SK-N-SH treated with all-trans-retinoic acid at 6 μM for 48 hours (cell line): ENCODE data around the gene CREB3.

Experiments
- ATAC-seq: fragments of 200-7000 bp; cut with Tn5 transposase; 3 replicates; pipeline ENCODE4 v1.9.1; 2020; ENCODE audit warnings: mild to moderate bottlenecking, moderate library complexity
- ARNTL ChIP-seq: fragments of 450-650 bp; formaldehyde crosslinking; IDR thresholded peaks from 2 replicates; pipeline ENCODE4 v1.5.0; 2020; ENCODE audit warnings: low read depth, mild to moderate bottlenecking, moderate library complexity, borderline replicate concordance
- BACH2 ChIP-seq: fragments of 250-450 bp; sonication (Bioruptor Pico); IDR thresholded peaks from 2 replicates; pipeline ENCODE4 v1.9.0; 2021; ENCODE audit warnings: mild to moderate bottlenecking, borderline replicate concordance
- CREB5 ChIP-seq: fragments of 250-450 bp; sonication (Bioruptor Pico); IDR thresholded peaks from 2 replicates; pipeline ENCODE4 v1.5.1; 2020; ENCODE audit warnings: low read depth, mild to moderate bottlenecking, moderate library complexity
- CSDC2 ChIP-seq: fragments of 250-450 bp; sonication (Bioruptor Pico); IDR thresholded peaks from 2 replicates; pipeline ENCODE4 v1.5.0; 2020; ENCODE audit warnings: mild to moderate bottlenecking, moderate library complexity
- CSRNP3 ChIP-seq: fragments of 250-450 bp; sonication (Bioruptor Pico); IDR thresholded peaks from 2 replicates; pipeline ENCODE4 v1.5.1; 2021; ENCODE audit warnings: mild to moderate bottlenecking, moderate library complexity
- ESRRG ChIP-seq: fragments of 250-450 bp; sonication (Bioruptor Pico); IDR thresholded peaks from 2 replicates; pipeline ENCODE4 v1.6.1; 2021; ENCODE audit warnings: mild to moderate bottlenecking
- GLIS3 ChIP-seq: fragments of 250-450 bp; sonication (Bioruptor Pico); IDR thresholded peaks from 2 replicates; pipeline ENCODE4 v1.5.0; 2020; ENCODE audit warnings: mild to moderate bottlenecking, moderate library complexity
- ISL1 ChIP-seq: fragments of 250-450 bp; sonication (Bioruptor Pico); IDR thresholded peaks from 2 replicates; pipeline ENCODE4 v2.1.2; 2022; ENCODE audit warnings: mild to moderate bottlenecking, moderate library complexity
- OSR1 ChIP-seq: fragments of 250-450 bp; sonication (Bioruptor Pico); IDR thresholded peaks from 2 replicates; pipeline ENCODE4 v1.8.0; 2022; ENCODE audit warnings: moderate library complexity, mild to moderate bottlenecking, inconsistent platforms
- PATZ1 ChIP-seq: fragments of 250-450 bp; sonication (Bioruptor Pico); IDR thresholded peaks from 2 replicates; pipeline ENCODE4 v1.8.0; 2020; ENCODE audit warnings: mild to moderate bottlenecking, moderate library complexity, borderline replicate concordance
- POU6F1 ChIP-seq: fragments of 250-450 bp; sonication (Bioruptor Pico); IDR thresholded peaks from 2 replicates; pipeline ENCODE4 v1.8.0; 2021; ENCODE audit warnings: low read depth, mild to moderate bottlenecking, moderate library complexity, borderline replicate concordance
- PPARA ChIP-seq: fragments of 250-450 bp; sonication (Bioruptor Pico); IDR thresholded peaks from 2 replicates; pipeline ENCODE4 v1.5.0; 2020; ENCODE audit warnings: mild to moderate bottlenecking, borderline replicate concordance
- RARB ChIP-seq: fragments of 250-450 bp; sonication (Bioruptor Pico); IDR thresholded peaks from 2 replicates; pipeline ENCODE4 v1.8.0; 2021; ENCODE audit warnings: mild to moderate bottlenecking, moderate library complexity
- SNAI2 ChIP-seq: fragments of 250-450 bp; sonication (Bioruptor Pico); IDR thresholded peaks from 2 replicates; pipeline ENCODE4 v1.5.0; 2020; ENCODE audit warnings: mild to moderate bottlenecking, moderate library complexity
- TCF4 ChIP-seq: fragments of 250-450 bp; sonication (Bioruptor Pico); IDR thresholded peaks from 2 replicates; pipeline ENCODE4 v1.8.0; 2021; ENCODE audit warnings: mild to moderate bottlenecking, moderate library complexity, borderline replicate concordance
- TOX ChIP-seq: fragments of 250-450 bp; sonication (Bioruptor Pico); IDR thresholded peaks from 2 replicates; pipeline ENCODE4 v1.8.0; 2021; ENCODE audit warnings: mild to moderate bottlenecking, moderate library complexity, borderline replicate concordance
- ZC3H10 ChIP-seq: fragments of 250-450 bp; sonication (Bioruptor Pico); IDR thresholded peaks from 2 replicates; pipeline ENCODE4 v1.5.1; 2021; ENCODE audit warnings: mild to moderate bottlenecking, moderate library complexity
- ZFP3 ChIP-seq: fragments of 250-450 bp; sonication (Bioruptor Pico); IDR thresholded peaks from 2 replicates; pipeline ENCODE4 v1.5.0; 2020; ENCODE audit warnings: mild to moderate bottlenecking, moderate library complexity
- ZFP30 ChIP-seq: fragments of 450-650 bp; formaldehyde crosslinking; IDR thresholded peaks from 2 replicates; pipeline ENCODE4 v1.5.0; 2022; ENCODE audit warnings: mild to moderate bottlenecking, moderate library complexity
- ZNF565 ChIP-seq: fragments of 450-650 bp; formaldehyde crosslinking; conservative IDR thresholded peaks from 2 replicates; pipeline ENCODE4 v1.5.0; 2020; ENCODE audit warnings: low read depth, mild to moderate bottlenecking, moderate library complexity
- ZNF70 ChIP-seq: fragments of 450-650 bp; formaldehyde crosslinking; IDR thresholded peaks from 2 replicates; pipeline ENCODE4 v1.5.0; 2020; ENCODE audit warnings: mild to moderate bottlenecking, moderate library complexity
- ZNF8 ChIP-seq: fragments of 450-650 bp; formaldehyde crosslinking; IDR thresholded peaks from 2 replicates; pipeline ENCODE4 v1.5.0; 2020; ENCODE audit warnings: mild to moderate bottlenecking, moderate library complexity

CREB3 gene

GRCh38 chr9:35711501-35712428 lies 20.7 kb upstream of the CREB3 start:
- TF ChIP-seq ZNF70 (CRISPR knock-in tag), result no peak
- TF ChIP-seq ZNF8 (CRISPR knock-in tag), result no peak
- TF ChIP-seq TOX (CRISPR knock-in tag), result no peak
- TF ChIP-seq CREB5 (CRISPR knock-in tag), result no peak
- no peak for TF ChIP-seq OSR1 (CRISPR knock-in tag)
- no peak for TF ChIP-seq ISL1 (CRISPR knock-in tag)
- TF ChIP-seq ZNF565 (CRISPR knock-in tag), result no peak
- no peak for TF ChIP-seq TCF4 (CRISPR knock-in tag)
- TF ChIP-seq BACH2 (CRISPR knock-in tag), result no peak
- TF ChIP-seq POU6F1, result no peak
- TF ChIP-seq ARNTL (CRISPR knock-in tag), result no peak
- TF ChIP-seq ZFP30 (CRISPR knock-in tag), result no peak
- TF ChIP-seq PATZ1 (CRISPR knock-in tag), result no peak
- TF ChIP-seq RARB (CRISPR knock-in tag), result no peak
- TF ChIP-seq ZFP3 (CRISPR knock-in tag), result no peak
- no peak for TF ChIP-seq PPARA (CRISPR knock-in tag)
- no peak for TF ChIP-seq ESRRG (CRISPR knock-in tag)
- no peak for TF ChIP-seq GLIS3
- TF ChIP-seq CSRNP3, result no peak
- no peak for TF ChIP-seq CSDC2 (CRISPR knock-in tag)
- no peak for ATAC-seq

- no peak for ATAC-seq
- TF ChIP-seq ARNTL (CRISPR knock-in tag), result no peak
- TF ChIP-seq TOX (CRISPR knock-in tag), result no peak
- TF ChIP-seq TCF4 (CRISPR knock-in tag), result no peak
- TF ChIP-seq CREB5 (CRISPR knock-in tag), result no peak
- no peak for TF ChIP-seq ZFP30 (CRISPR knock-in tag)
- no peak for TF ChIP-seq ZNF565 (CRISPR knock-in tag)
These were observed 19.6 kb upstream of the CREB3 start for GRCh38 chr9:35712762-35713400.

- TF ChIP-seq POU6F1, result no peak
- TF ChIP-seq CREB5 (CRISPR knock-in tag), result no peak
- TF ChIP-seq CSRNP3, result no peak
- no peak for TF ChIP-seq SNAI2 (CRISPR knock-in tag)
- TF ChIP-seq ZFP30 (CRISPR knock-in tag), result no peak
- no peak for TF ChIP-seq ZNF8 (CRISPR knock-in tag)
- TF ChIP-seq GLIS3, result no peak
- no peak for TF ChIP-seq TCF4 (CRISPR knock-in tag)
- no peak for TF ChIP-seq CSDC2 (CRISPR knock-in tag)
- TF ChIP-seq ZC3H10, result no peak
- no peak for TF ChIP-seq ZFP3 (CRISPR knock-in tag)
- ATAC-seq, result no peak
These were observed 18.9 kb upstream of the CREB3 start for GRCh38 chr9:35713578-35713977.
